Omental fat pad (tissue), 4 donors: Measurements from ENCODE around the gene TUFM. TPM values are rescaled to one million over a fixed set of nuclear protein-coding genes. Genes with fewer than 3 reads are reported as not detected.

ENCODE experiments used
- ATAC-seq: fragments of 150-250 bp; one replicate; pipeline ENCODE4 v1.9.1; 2016; ENCODE audit warnings: mild to moderate bottlenecking, moderate library complexity; ENCODE audit not compliant: low FRiP score
- DNase-seq: peaks from one replicate; pipeline ENCODE4 v3.0.0-alpha.2; 2019; ENCODE audit warnings: low spot score
- total RNA-seq, 4 donors: library from RNA; depleted of rRNA; stranded (reverse); fragments of >200 nt; gene quantifications; one replicate each; pipeline ENCODE4 v1.1.0, GENCODE V29; 2016
- TF ChIP-seq, protein P1 (sequence below), 3 donors: fragments of 450-650 bp; IDR thresholded peaks; one replicate each; pipeline ENCODE4 v1.5.1; 2016 to 2017; ENCODE audit warnings: antibody characterized with exemption in 3 of 3, mild to moderate bottlenecking in 3 of 3, moderate library complexity in 2 of 3

TUFM gene
- total RNA-seq, 4 donors from 2014 or later: 93.2 to 133 (median 103) TPM

DNA sequence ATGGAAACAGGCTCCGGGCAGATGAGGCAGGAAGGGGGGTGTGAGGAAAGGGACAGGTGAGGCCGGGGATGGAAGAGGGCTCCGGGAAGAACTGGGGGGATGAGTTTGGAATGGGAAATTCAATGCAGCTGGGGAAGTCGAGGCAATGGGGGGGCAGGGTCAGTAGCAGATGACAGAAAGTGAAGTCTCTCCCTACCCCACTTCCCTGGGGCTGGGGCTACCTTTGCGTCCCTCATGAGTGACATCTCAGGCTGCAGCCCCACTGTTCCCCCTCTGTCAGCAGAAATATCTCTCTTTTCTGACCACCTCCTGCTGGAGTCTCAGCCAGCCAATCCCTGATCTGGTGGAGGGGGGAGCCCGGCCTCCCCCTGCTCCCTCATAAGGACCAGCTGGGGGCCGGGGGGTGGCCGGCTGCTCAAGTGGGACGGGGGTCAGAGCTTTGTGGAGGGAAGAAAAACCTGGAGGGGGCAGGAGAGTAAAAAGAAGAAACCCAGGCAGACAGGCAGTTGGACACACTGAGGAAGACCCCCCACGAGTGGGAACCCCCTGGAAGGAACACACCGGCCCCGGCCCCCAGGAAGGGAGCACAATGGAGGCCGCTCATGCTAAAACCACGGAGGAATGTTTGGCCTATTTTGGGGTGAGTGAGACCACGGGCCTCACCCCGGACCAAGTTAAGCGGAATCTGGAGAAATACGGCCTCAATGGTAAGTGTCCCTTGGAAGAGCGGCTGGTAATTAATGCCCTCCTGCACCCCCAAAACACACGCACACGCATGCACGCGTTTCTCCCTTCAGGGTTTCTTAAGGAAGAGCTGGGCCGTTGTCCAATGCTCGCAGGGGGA, 32.2 kb upstream of the TUFM start, which contains the start of gene ATP2A1:
Gene ATP2A1 (plus strand): TSS at position 406 of the 844 bp plus-strand sequence. CDS start 184 bp downstream, at position 590.
- DNase-seq (no peak), ATAC-seq (no peak)
- TF ChIP-seq, protein P1, sequence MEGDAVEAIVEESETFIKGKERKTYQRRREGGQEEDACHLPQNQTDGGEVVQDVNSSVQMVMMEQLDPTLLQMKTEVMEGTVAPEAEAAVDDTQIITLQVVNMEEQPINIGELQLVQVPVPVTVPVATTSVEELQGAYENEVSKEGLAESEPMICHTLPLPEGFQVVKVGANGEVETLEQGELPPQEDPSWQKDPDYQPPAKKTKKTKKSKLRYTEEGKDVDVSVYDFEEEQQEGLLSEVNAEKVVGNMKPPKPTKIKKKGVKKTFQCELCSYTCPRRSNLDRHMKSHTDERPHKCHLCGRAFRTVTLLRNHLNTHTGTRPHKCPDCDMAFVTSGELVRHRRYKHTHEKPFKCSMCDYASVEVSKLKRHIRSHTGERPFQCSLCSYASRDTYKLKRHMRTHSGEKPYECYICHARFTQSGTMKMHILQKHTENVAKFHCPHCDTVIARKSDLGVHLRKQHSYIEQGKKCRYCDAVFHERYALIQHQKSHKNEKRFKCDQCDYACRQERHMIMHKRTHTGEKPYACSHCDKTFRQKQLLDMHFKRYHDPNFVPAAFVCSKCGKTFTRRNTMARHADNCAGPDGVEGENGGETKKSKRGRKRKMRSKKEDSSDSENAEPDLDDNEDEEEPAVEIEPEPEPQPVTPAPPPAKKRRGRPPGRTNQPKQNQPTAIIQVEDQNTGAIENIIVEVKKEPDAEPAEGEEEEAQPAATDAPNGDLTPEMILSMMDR (IDR thresholded peaks at IDR 0.05): no peak

DNA sequence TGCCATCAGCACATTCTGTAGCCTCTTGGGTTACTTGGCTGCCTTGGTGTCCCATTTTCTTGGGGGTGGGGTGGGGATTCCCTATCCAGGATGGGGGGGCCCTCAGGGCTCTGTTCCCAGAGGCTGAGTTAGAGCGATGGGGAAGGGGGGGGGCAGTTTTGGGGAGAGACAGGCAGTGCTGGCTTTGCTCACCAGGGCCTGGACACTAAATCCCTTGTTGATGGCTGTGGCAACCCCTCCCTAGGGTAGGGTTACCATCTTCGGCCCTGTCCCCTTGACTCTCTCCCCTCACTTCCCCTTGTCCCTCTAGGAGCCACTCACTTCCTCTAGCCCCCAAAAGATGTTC, 31.5 kb upstream of the TUFM start:
- ATAC-seq (no peak), DNase-seq (no peak)
- TF ChIP-seq, protein P1 (IDR thresholded peaks at IDR 0.05): no peak

DNA sequence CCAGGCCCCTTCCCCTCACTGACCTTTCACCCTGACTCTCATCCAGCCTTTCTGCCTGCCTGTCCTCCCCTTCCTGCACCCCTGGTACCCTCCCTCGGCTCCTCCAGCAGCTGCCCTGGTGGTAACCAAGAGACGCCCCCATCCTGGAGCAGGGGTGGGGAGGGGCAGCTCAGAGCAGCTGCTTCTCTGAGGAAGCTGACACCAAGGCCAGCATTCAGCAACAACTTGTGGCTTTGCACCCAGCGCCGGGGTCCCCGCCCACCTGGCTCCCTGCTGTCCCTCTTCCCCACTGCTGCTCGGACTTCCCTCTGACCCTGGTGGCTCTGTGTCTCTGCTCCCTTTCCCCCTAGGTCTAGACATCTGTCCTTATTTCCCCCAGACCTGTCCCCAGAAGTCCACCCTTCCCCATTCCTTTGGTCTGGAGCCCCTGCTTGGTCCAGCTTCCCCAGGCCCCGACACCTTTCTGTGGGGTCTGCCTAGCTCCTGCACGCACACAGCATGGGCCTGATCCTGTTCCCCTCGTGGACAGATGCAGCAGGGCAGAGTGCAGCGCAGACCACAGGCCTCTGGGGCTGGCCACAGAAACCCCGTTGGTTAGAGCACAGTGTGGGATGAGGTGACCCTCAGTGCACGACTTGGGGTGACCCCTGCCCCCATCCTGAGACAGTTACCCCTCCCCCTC, 31.0 kb upstream of the TUFM start:
- TF ChIP-seq, protein P1 (IDR thresholded peaks at IDR 0.05): no peak
- no peak for DNase-seq
- ATAC-seq: no peak

DNA sequence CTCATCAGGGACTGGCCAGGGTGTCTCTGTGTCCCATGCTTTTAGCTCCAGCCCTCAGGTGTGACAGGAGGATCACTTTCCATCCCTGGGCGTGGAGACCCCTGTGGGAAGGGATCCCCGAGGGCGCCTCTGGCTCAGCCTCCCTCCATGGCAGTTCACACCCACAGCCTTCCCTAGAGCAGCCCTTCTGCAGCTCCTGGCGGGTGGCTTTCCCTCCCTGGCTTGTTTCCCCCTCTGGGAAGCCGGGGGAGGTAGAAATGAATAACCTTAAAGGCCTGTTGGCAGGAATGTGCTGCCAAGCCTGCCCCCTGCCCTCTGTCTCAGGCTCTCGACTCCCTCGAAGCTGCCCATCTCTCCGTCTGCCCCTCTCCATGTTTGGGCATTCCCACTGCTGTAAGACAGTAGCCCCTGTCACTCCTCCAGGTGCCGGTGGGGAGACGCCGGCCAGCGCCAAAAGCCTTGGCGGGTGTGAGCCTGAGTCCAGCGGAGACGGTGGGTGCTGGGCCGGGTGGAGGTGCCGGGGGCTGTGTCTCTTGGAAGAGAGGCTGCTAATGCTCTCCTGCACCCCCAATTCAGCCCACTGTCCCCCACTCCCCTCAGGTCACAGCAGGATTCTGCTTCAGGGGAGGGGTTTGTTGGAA, 30.0 kb upstream of the TUFM start:
- DNase-seq (no peak), ATAC-seq (no peak)
- TF ChIP-seq, protein P1 (IDR thresholded peaks at IDR 0.05): no peak

DNA sequence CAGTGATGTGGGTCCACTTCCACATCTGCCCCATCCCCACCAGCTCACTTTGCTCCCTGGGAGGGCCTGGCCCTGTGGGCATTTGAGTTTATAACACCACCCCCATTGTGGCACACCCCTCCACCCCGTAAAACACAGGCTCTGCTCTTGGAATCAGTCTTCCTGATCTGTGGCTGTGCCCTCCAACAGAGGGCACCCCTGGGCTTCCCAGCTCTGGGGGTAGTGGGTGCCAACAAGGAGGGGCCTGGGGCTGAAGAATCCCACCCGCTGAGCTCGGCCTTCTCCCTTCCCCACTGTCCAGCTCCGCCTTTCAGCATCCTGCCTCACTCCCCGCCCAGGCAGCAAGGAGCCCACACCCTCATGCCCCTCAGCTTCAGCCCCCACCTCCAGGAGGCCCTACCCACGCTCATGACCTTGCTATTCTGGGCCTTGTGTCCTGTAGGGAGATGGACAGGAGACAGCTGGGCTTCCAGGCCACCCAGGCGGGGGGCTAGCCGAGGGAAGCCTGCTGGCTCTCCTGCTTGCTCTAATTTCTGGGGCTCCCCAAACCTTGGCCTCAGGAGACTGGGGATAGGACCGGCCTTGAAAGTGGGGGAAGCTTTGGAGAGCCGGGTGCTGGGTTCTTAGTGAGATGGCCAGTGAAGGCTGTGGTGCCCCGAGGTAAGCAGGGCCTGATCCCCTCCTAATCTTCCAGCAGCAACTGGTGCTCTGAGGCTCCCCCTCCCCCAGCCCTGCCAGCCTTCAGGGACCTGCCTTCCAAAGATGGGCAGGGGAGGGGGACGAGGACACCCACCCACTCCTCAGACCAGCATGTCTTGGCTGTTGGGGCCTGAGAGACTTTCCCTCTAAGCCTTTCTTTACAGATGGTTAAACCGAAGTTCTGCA, 29.2 kb upstream of the TUFM start:
- DNase-seq (no peak), ATAC-seq (no peak)
- TF ChIP-seq, protein P1 (IDR thresholded peaks at IDR 0.05): no peak

DNA sequence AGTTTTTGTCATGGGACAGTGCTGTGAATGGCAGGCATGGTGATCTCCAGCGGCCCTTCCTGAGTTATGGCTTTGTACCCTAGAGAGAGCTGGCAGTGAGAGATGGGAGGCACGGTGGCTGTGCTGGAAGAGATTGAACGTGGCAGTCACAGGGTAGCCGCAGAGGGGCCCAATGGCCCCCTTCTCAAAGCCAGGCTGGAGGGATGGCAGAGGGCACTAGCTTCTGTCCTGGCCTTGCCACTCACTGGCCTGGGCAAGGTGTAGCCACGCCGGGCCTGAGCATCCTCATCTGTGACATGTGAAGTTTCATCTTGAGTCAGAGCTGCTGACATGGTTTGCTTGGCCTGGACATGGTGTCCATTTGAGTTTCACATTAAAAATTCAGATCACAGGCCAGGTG, 28.3 kb upstream of the TUFM start:
- DNase-seq (no peak), ATAC-seq (no peak)
- TF ChIP-seq, protein P1 (IDR thresholded peaks at IDR 0.05): no peak
